HG03066 (cell line): ENCODE measurements around the gene ZNRF4.

Experiments used
- ATAC-seq: cut with Tn5 transposase; IDR thresholded peaks from one replicate; pipeline ENCODE4 v1.9.1; 2021; ENCODE audit warnings: low read depth; ENCODE audit not compliant: unreplicated experiment

Gene ZNRF4

GRCh38 chr19:5439452-5439851 lies 15.8 kb upstream of the ZNRF4 start:
- ATAC-seq, result no peak

- ATAC-seq, result no peak
Measured at GRCh38 chr19:5440299-5440698, 14.9 kb upstream of the ZNRF4 start.

GRCh38 chr19:5443723-5444122 lies 11.5 kb upstream of the ZNRF4 start:
- no peak for ATAC-seq

- no peak for ATAC-seq
Measured at GRCh38 chr19:5444431-5444830, 10.8 kb upstream of the ZNRF4 start.

GRCh38 chr19:5445071-5445470 lies 10.1 kb upstream of the ZNRF4 start:
- no peak for ATAC-seq

- no peak for ATAC-seq
Measured at GRCh38 chr19:5445561-5446055, 9.6 kb upstream of the ZNRF4 start.

GRCh38 chr19:5447700-5448311 lies 7.4 kb upstream of the ZNRF4 start:
- no peak for ATAC-seq

GRCh38 chr19:5448374-5448773 lies 6.8 kb upstream of the ZNRF4 start:
- ATAC-seq, result no peak

- no peak for ATAC-seq
Measured at GRCh38 chr19:5450482-5451126, 4.6 kb upstream of the ZNRF4 start.

GRCh38 chr19:5451494-5451893 lies 3.7 kb upstream of the ZNRF4 start:
- ATAC-seq, result no peak

- ATAC-seq, result no peak
Measured at GRCh38 chr19:5452594-5453565, 2.3 kb upstream of the ZNRF4 start.

- no peak for ATAC-seq
Measured at GRCh38 chr19:5454743-5455142, 474 bp upstream of the ZNRF4 start.

GRCh38 chr19:5456130-5456840 lies 1.1 kb downstream of the ZNRF4 start:
- ATAC-seq, result no peak

GRCh38 chr19:5456841-5457200 lies 1.6 kb downstream of the ZNRF4 start:
- no peak for ATAC-seq

- ATAC-seq, result no peak
Measured at GRCh38 chr19:5457709-5458108, 2.5 kb downstream of the ZNRF4 start.

- no peak for ATAC-seq
Measured at GRCh38 chr19:5458420-5458819, 3.2 kb downstream of the ZNRF4 start.

- ATAC-seq, result no peak
Measured at GRCh38 chr19:5459360-5459759, 4.1 kb downstream of the ZNRF4 start.

- ATAC-seq, result no peak
Measured at GRCh38 chr19:5460748-5461147, 5.5 kb downstream of the ZNRF4 start.

GRCh38 chr19:5463959-5464358 lies 8.7 kb downstream of the ZNRF4 start:
- no peak for ATAC-seq

- ATAC-seq, result no peak
Measured at GRCh38 chr19:5466072-5466471, 10.9 kb downstream of the ZNRF4 start.

GRCh38 chr19:5466814-5467291 lies 11.6 kb downstream of the ZNRF4 start:
- ATAC-seq, result no peak
